ENCODE results near the gene APBA1. TPM values are rescaled to one million over a fixed set of nuclear protein-coding genes. Genes with fewer than 3 reads are reported as not detected.
A peak's percentile ranks its signal among the peaks of the same experiment; 100 is the strongest.

Gene APBA1
- total RNA-seq, 5 donors from 2014 or later (not counting 1 experiment from before 2014, with no cell fraction given): 0.51 to 1.8 (median 0.78) TPM

DNA sequence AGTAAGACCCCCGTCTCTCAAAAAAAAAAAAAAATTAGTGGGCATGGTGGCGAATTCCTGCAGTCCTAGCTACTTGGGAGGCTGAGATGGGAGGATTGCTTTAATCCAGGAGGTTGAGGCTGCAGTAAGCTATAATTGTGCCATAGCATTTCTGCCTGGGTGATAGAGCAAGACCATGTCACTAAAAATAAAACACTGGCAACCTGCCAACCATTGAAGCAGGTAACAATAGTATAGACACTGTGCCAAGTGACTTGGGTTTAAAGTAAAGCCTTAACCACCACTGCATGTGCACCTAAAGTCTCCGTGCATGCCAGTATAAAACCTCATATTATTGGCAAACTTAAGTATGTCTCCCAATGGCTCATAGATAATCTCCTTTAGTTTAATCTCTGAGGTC lies 3.4 kb upstream of the APBA1 start:
- DNase-seq (no peak), ATAC-seq (replicated peaks in 1 of 4) (no peak)
- H3K4me3 ChIP-seq (ENCODE audit: control insufficient read depth in 1 of 2, extremely low read depth in 1 of 2, low read length in 1 of 2): no peak overlapping the region
- H3K36me3 ChIP-seq (ENCODE audit: control insufficient read depth in 2 of 2, extremely low read depth in 1 of 2, insufficient read depth in 1 of 2, low read length in 1 of 2): no peaks in the 10 kb centered on the region
- H3K27me3 ChIP-seq (replicated peaks in 1 of 2; ENCODE audit: control insufficient read depth in 2 of 2, extremely low read depth in 1 of 2, insufficient read depth in 2 of 2, low read length in 1 of 2): peaks cover 1 to 24% of the 10 kb centered on the region in 2 experiments
- 80% methylated on average over 3 of the region's 3 CpGs for WGBS (ENCODE audit: insufficient coverage)
- no peaks in the 10 kb centered on the region for H3K36me3 Mint-ChIP-seq
- peaks cover 14 to 17% of the 10 kb centered on the region in 2 experiments for H3K4me1 ChIP-seq (ENCODE audit: control insufficient read depth in 1 of 2, extremely low read depth in 1 of 2, insufficient read depth in 2 of 2, low read length in 2 of 2)
- no peaks in the 10 kb centered on the region for H3K9me3 ChIP-seq
- peaks cover 8 to 11% of the 10 kb centered on the region in 2 donors for H3K27me3 Mint-ChIP-seq
- H3K27ac ChIP-seq (ENCODE audit: low read length): no peak overlapping the region
- POLR2A ChIA-PET: no interaction called here
- H3K9me3 Mint-ChIP-seq: no peaks in the 10 kb centered on the region
- peaks cover 20 to 36% (median 28%) of the 10 kb centered on the region in 3 donors for H3K4me1 Mint-ChIP-seq
- H3K27ac Mint-ChIP-seq: no peak overlapping the region
- no peak overlapping the region for H3K4me3 Mint-ChIP-seq
- CTCF ChIA-PET: no interaction called here

DNA sequence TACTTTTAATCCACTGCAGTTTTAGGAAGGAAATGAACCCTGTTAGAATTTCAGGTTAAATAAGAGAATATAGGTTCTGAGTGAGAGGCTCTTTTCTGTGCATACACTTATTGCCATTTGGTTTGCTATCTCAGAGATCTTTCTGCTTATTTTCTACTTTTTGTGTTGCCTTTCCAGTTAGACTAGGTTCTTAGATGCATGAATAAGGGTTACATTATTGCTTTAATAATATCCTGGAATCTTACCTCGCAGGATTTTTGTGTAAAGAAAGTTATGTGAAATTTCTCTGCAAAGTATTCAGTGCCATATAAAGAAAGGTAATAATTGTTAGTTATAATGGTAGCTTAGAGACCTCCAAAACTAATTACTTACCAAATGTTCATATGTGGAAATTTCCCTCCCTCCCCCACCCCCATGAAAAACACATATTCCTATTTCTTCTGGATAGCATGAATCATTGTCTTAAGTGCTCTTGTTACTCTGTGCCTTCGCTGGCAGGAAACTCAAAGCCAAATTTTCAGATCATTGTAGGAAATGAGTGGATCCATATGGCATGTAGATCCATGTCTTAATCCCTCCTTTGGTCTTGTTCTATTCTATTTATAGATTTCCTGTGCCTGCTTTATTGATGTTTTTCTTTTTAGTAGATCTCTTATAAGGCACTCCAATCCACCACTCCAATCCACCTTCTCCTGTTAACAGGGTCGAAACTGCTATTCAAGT lies 2.7 kb upstream of the APBA1 start:
- no peaks in the 10 kb centered on the region for H3K9me3 Mint-ChIP-seq
- peak overlapping the region in 1 of 2 donors; percentile 7 for H3K27ac Mint-ChIP-seq
- no peaks in the 10 kb centered on the region for H3K36me3 Mint-ChIP-seq
- H3K4me1 ChIP-seq (ENCODE audit: control insufficient read depth in 1 of 2, extremely low read depth in 1 of 2, insufficient read depth in 2 of 2, low read length in 2 of 2): peaks cover 14 to 17% of the 10 kb centered on the region in 2 experiments
- WGBS (ENCODE audit: insufficient coverage): no CpG with 5 or more reads among the region's 3 CpGs
- H3K9me3 ChIP-seq: no peaks in the 10 kb centered on the region
- ATAC-seq (replicated peaks in 1 of 4) (no peak), DNase-seq (no peak)
- H3K4me3 Mint-ChIP-seq: peak overlapping the region in 1 of 3 donors; percentile 88
- H3K27ac ChIP-seq (ENCODE audit: low read length): no peak overlapping the region
- H3K27me3 Mint-ChIP-seq: peaks cover 8 to 15% of the 10 kb centered on the region in 2 donors
- H3K4me1 Mint-ChIP-seq: peaks cover 20 to 36% (median 28%) of the 10 kb centered on the region in 3 donors
- ChIA-PET POLR2A (no interaction called here), CTCF (no interaction called here)
- no peaks in the 10 kb centered on the region for H3K36me3 ChIP-seq (ENCODE audit: control insufficient read depth in 2 of 2, extremely low read depth in 1 of 2, insufficient read depth in 1 of 2, low read length in 1 of 2)
- H3K27me3 ChIP-seq (replicated peaks in 1 of 2; ENCODE audit: control insufficient read depth in 2 of 2, extremely low read depth in 1 of 2, insufficient read depth in 2 of 2, low read length in 1 of 2): peaks cover 3 to 24% of the 10 kb centered on the region in 2 experiments
- H3K4me3 ChIP-seq (ENCODE audit: control insufficient read depth in 1 of 2, extremely low read depth in 1 of 2, low read length in 1 of 2): no peak overlapping the region

DNA sequence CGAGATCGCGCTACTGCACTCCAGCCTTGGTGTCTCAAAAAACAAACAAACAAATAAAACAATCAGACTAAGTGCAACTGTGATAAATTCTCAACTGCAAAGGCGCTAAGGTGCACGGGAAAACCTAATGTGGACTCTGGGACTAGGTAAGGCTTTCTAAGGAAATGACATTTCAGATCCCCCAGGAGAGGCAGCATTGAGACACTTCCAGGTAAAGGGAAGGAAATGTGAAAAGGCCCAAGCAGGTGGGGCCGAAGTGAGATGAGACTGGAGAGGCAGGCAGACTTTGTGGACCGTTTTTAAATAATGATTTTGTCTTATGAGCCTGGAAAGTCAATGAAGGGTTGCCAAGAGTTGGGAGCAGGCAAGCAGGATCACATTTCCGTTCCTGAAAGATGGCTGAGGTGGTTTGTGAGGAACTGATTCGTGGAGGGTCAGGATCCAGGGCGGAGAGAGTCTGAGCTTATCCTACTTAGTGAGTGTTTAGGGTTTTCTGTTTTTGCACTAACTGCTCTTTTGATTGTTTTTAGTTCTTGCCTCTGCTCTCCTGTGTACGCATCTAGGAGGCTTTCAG lies 2.0 kb upstream of the APBA1 start:
- no peak overlapping the region for H3K4me3 ChIP-seq (ENCODE audit: control insufficient read depth in 1 of 2, extremely low read depth in 1 of 2, low read length in 1 of 2)
- H3K4me3 Mint-ChIP-seq: peak overlapping the region; percentile 14 to 88 (median 28)
- WGBS (ENCODE audit: insufficient coverage): 66% methylated on average over 6 of the region's 11 CpGs
- ChIA-PET CTCF (interaction anchor here in 1 of 2 donors (0.8 kb wide), 1 partner anchor 194 kb away, joined by 3 read pairs; no protein-coding TSS in a partner anchor), POLR2A (no interaction called here)
- DNase-seq: no peak
- H3K27me3 Mint-ChIP-seq: peaks cover 8 to 15% of the 10 kb centered on the region in 2 donors
- no peaks in the 10 kb centered on the region for H3K9me3 Mint-ChIP-seq
- H3K36me3 Mint-ChIP-seq: no peaks in the 10 kb centered on the region
- no peak overlapping the region for H3K27ac ChIP-seq (ENCODE audit: low read length)
- H3K27me3 ChIP-seq (replicated peaks in 1 of 2; ENCODE audit: control insufficient read depth in 2 of 2, extremely low read depth in 1 of 2, insufficient read depth in 2 of 2, low read length in 1 of 2): peaks cover 3 to 24% of the 10 kb centered on the region in 2 experiments
- no peaks in the 10 kb centered on the region for H3K9me3 ChIP-seq
- peaks cover 20 to 36% (median 28%) of the 10 kb centered on the region in 3 donors for H3K4me1 Mint-ChIP-seq
- no peak for ATAC-seq (replicated peaks in 1 of 4)
- H3K27ac Mint-ChIP-seq: peak overlapping the region; percentile 7 to 29
- H3K36me3 ChIP-seq (ENCODE audit: control insufficient read depth in 2 of 2, extremely low read depth in 1 of 2, insufficient read depth in 1 of 2, low read length in 1 of 2): no peaks in the 10 kb centered on the region
- H3K4me1 ChIP-seq (ENCODE audit: control insufficient read depth in 1 of 2, extremely low read depth in 1 of 2, insufficient read depth in 2 of 2, low read length in 2 of 2): peaks cover 14 to 17% of the 10 kb centered on the region in 2 experiments

DNA sequence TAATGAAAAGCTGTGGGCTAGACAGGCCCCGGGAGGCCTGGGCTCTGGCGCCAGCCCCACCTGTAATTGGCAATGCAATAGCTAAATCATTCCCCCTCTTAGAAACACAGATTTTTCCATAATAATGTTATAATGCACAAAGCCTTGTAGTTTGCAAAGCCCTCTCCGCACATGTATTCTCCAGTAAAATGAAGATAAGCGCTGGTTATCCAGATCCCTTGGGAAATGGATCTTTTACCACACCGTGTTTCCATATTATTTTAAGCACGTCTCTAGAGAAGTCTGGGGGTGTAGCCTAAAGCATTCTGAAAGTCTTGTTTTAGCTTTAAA lies 1.1 kb upstream of the APBA1 start:
- WGBS (ENCODE audit: insufficient coverage): 0% methylated on average over 2 of the region's 6 CpGs
- no peak for ATAC-seq (replicated peaks in 1 of 4)
- POLR2A ChIA-PET: no interaction called here
- H3K27me3 ChIP-seq (replicated peaks in 1 of 2; ENCODE audit: control insufficient read depth in 2 of 2, extremely low read depth in 1 of 2, insufficient read depth in 2 of 2, low read length in 1 of 2): peaks cover 3 to 24% of the 10 kb centered on the region in 2 experiments
- Mint-ChIP-seq H3K27me3 (peaks cover 8 to 15% of the 10 kb centered on the region in 2 donors), H3K4me3 (peak overlapping the region; percentile 82 to 88 (median 82)), H3K9me3 (no peaks in the 10 kb centered on the region), H3K4me1 (peaks cover 20 to 36% (median 28%) of the 10 kb centered on the region in 3 donors), H3K36me3 (no peaks in the 10 kb centered on the region), H3K27ac (no peak overlapping the region)
- H3K9me3 ChIP-seq: no peaks in the 10 kb centered on the region
- peak overlapping the region; percentile 57 to 80 for H3K4me3 ChIP-seq (ENCODE audit: control insufficient read depth in 1 of 2, extremely low read depth in 1 of 2, low read length in 1 of 2)
- CTCF ChIA-PET: interaction anchor here (0.6 to 2.1 kb wide), 8 partner anchors 18 to 246 kb away, joined by 3 to 6 read pairs (median 3); partner anchors contain the start of gene PTAR1 (in 1 of the 2)
- H3K27ac ChIP-seq (ENCODE audit: low read length): no peak overlapping the region
- no peaks in the 10 kb centered on the region for H3K36me3 ChIP-seq (ENCODE audit: control insufficient read depth in 2 of 2, extremely low read depth in 1 of 2, insufficient read depth in 1 of 2, low read length in 1 of 2)
- DNase-seq: no peak
- H3K4me1 ChIP-seq (ENCODE audit: control insufficient read depth in 1 of 2, extremely low read depth in 1 of 2, insufficient read depth in 2 of 2, low read length in 2 of 2): peaks cover 14 to 17% of the 10 kb centered on the region in 2 experiments

DNA sequence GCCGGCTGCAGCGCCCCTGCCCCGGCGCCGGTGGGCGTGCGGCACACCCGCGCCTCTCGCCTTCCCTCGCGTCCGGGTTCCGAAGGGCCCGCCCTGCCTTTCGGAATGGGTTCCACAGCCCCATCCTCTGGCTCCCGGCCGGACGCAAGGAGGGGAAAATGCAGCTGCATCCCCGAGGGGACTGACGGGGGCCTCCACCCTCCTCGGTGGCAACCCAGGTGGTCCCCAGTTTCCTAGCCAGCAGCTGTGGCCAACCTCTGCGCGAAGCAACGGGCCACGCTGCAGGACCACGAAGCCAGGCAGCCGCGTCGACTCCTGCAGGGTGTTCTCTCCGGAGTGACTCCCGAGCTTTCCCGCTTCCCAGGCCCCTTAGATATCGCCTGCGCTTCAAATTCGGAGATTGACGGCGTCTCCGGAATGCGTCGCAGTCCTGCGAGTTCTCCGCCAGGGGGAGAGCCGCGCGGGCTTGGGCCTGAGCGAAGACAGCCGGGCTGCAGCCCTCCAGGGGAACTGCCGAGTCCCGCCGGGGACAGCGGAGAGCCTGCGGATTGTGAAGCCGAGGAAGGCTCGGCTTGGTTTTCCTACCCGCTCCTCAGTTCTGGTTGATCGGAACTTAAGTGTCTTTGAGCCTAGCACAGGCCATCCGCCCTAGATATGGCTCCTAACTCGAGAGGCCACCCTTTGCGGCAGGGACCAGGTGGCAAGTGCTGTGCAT lies 582 bp upstream of the APBA1 start:
- Histone ChIP-seq H3K36me3 (ENCODE audit: control insufficient read depth in 2 of 2, extremely low read depth in 1 of 2, insufficient read depth in 1 of 2, low read length in 1 of 2) (no peaks in the 10 kb centered on the region), H3K9me3 (no peaks in the 10 kb centered on the region), H3K4me3 (ENCODE audit: control insufficient read depth in 1 of 2, extremely low read depth in 1 of 2, low read length in 1 of 2) (peak overlapping the region; percentile 57 to 80), H3K4me1 (ENCODE audit: control insufficient read depth in 1 of 2, extremely low read depth in 1 of 2, insufficient read depth in 2 of 2, low read length in 2 of 2) (peaks cover 14 to 17% of the 10 kb centered on the region in 2 experiments), H3K27ac (ENCODE audit: low read length) (no peak overlapping the region), H3K27me3 (replicated peaks in 1 of 2; ENCODE audit: control insufficient read depth in 2 of 2, extremely low read depth in 1 of 2, insufficient read depth in 2 of 2, low read length in 1 of 2) (peaks cover 3 to 25% of the 10 kb centered on the region in 2 experiments)
- CTCF ChIA-PET: interaction anchor here (0.6 to 2.1 kb wide), 8 partner anchors 19 to 247 kb away, joined by 3 to 6 read pairs (median 4); partner anchors contain the start of gene PTAR1 (in 1 of the 2)
- ATAC-seq (replicated peaks in 1 of 4): peak; percentile 77 to 86 (median 85)
- Mint-ChIP-seq H3K36me3 (no peaks in the 10 kb centered on the region), H3K27me3 (peaks cover 8 to 15% of the 10 kb centered on the region in 2 donors), H3K27ac (no peak overlapping the region), H3K4me3 (peak overlapping the region; percentile 82 to 88 (median 82)), H3K4me1 (peaks cover 20 to 36% (median 28%) of the 10 kb centered on the region in 3 donors), H3K9me3 (no peaks in the 10 kb centered on the region)
- POLR2A ChIA-PET: no interaction called here
- DNase-seq: peak in 34 of 35 experiments; percentile 39 to 78 (median 57)
- WGBS (ENCODE audit: insufficient coverage): 1% methylated on average over 60 of the region's 60 CpGs

DNA sequence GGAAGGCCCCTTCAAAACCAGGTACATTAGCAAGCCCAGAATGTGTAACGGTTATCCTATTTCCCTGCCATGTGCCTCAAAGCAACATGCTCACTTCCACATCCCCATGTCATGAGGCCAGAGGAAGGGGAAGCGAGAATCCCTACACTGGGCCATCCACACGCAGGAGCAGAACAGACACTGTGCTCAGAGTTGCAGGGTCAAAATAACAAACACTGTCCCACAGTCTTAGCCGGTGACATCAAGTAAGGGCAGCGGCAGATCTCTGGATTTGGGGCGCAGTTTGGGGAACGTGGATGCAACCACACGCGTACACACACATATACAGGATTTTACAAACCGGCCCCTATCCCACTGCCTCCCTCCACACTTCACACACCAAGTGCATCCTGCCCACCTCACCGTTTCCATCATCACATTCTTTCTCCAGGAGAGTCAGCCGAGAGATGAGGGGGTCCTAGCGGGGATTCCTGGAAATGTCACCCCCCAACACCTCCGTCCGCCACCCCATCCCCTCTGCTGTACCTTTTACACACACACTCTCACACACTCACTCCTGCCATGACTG lies 776 bp downstream of the APBA1 start:
- H3K4me3 ChIP-seq (ENCODE audit: control insufficient read depth in 1 of 2, extremely low read depth in 1 of 2, low read length in 1 of 2): peak overlapping the region; percentile 41 to 61
- no peak overlapping the region for H3K27ac ChIP-seq (ENCODE audit: low read length)
- Mint-ChIP-seq H3K27me3 (peaks cover 8 to 15% of the 10 kb centered on the region in 2 donors), H3K4me3 (peak overlapping the region; percentile 69 to 75 (median 71)), H3K4me1 (peaks cover 20 to 36% (median 28%) of the 10 kb centered on the region in 3 donors), H3K27ac (no peak overlapping the region), H3K9me3 (no peaks in the 10 kb centered on the region), H3K36me3 (no peaks in the 10 kb centered on the region)
- ChIA-PET CTCF (interaction anchor here (1.5 to 2.1 kb wide), 2 partner anchors 87 to 89 kb away, joined by 5 read pairs; partner anchors contain the start of gene PTAR1 (in 1 of the 2)), POLR2A (no interaction called here)
- no peaks in the 10 kb centered on the region for H3K36me3 ChIP-seq (ENCODE audit: control insufficient read depth in 2 of 2, extremely low read depth in 1 of 2, insufficient read depth in 1 of 2, low read length in 1 of 2)
- H3K4me1 ChIP-seq (ENCODE audit: control insufficient read depth in 1 of 2, extremely low read depth in 1 of 2, insufficient read depth in 2 of 2, low read length in 2 of 2): peaks cover 14 to 17% of the 10 kb centered on the region in 2 experiments
- WGBS (ENCODE audit: insufficient coverage): 55% methylated on average over 13 of the region's 15 CpGs
- H3K27me3 ChIP-seq (replicated peaks in 1 of 2; ENCODE audit: control insufficient read depth in 2 of 2, extremely low read depth in 1 of 2, insufficient read depth in 2 of 2, low read length in 1 of 2): peaks cover 3 to 27% of the 10 kb centered on the region in 2 experiments
- no peaks in the 10 kb centered on the region for H3K9me3 ChIP-seq
- DNase-seq (peak in 1 of 35 experiments; percentile 2), ATAC-seq (replicated peaks in 1 of 4) (peak in 1 of 4 experiments; percentile 5)

All from T-cell (primary cell).